Fibroblast of skin of right biceps (primary cell): ENCODE data around the gene HOXB9.

Source experiments
- DNase-seq: peaks from one replicate; pipeline ENCODE4 v3.0.0-alpha.2; 2013

HOXB9 gene

GRCh38 chr17:48610282-48611211 is 15.6 kb downstream of the HOXB9 start, which contains the start of gene HOXB7:
Gene HOXB7 (minus strand): TSS chr17:48611017. CDS start chr17:48610918, 99 bp downstream.
- DNase-seq, result peak; percentile 75

- DNase-seq, result no peak
Observed at GRCh38 chr17:48609759-48610281, 16.3 kb downstream of the HOXB9 start.

GRCh38 chr17:48609033-48609432 is 17.1 kb downstream of the HOXB9 start:
- no peak for DNase-seq

- DNase-seq, result no peak
Observed at GRCh38 chr17:48608494-48608834, 17.7 kb downstream of the HOXB9 start.

- DNase-seq, result no peak
Observed at GRCh38 chr17:48606892-48607614, 19.1 kb downstream of the HOXB9 start.

- DNase-seq, result no peak
Observed at GRCh38 chr17:48605991-48606891, 19.9 kb downstream of the HOXB9 start.

- no peak for DNase-seq
Observed at GRCh38 chr17:48605409-48605919, 20.7 kb downstream of the HOXB9 start.

GRCh38 chr17:48604770-48605329 is 21.3 kb downstream of the HOXB9 start, which contains the start of gene HOXB6:
Gene HOXB6 (minus strand): TSS chr17:48604986. CDS start chr17:48598150, 6,836 bp downstream.
- no peak for DNase-seq

- DNase-seq, result no peak
Observed at GRCh38 chr17:48603959-48604769, 22.0 kb downstream of the HOXB9 start.

- no peak for DNase-seq
Observed at GRCh38 chr17:48601539-48602425, 24.4 kb downstream of the HOXB9 start.

GRCh38 chr17:48601207-48601538 is 25.0 kb downstream of the HOXB9 start:
- DNase-seq, result no peak

GRCh38 chr17:48600244-48601098 is 25.7 kb downstream of the HOXB9 start:
- no peak for DNase-seq

- DNase-seq, result no peak
Observed at GRCh38 chr17:48599354-48599753, 26.8 kb downstream of the HOXB9 start.

GRCh38 chr17:48598736-48599135 is 27.4 kb downstream of the HOXB9 start:
- DNase-seq, result no peak

GRCh38 chr17:48597778-48598631 is 28.2 kb downstream of the HOXB9 start:
- peak; percentile 81 for DNase-seq

- DNase-seq, result no peak
Observed at GRCh38 chr17:48597528-48597777, 28.7 kb downstream of the HOXB9 start.

GRCh38 chr17:48596735-48597527 is 29.2 kb downstream of the HOXB9 start:
- DNase-seq, result peak; percentile 93
